ENCODE results near the gene KCNIP4. TPM values are rescaled to one million over a fixed set of nuclear protein-coding genes. Genes with fewer than 3 reads are reported as not detected.

KCNIP4 gene
- total RNA-seq, 1 donor: 1.7 TPM

GRCh38 chr4:20944961-20945360 is 1003.6 kb downstream of the KCNIP4 start:
- TF ChIP-seq CTCF (IDR thresholded peaks at IDR 0.05; ENCODE audit: insufficient read depth, low read length): no peak
- no peak overlapping the region for H3K4me3 ChIP-seq (ENCODE audit: low read depth, low read length)
- no peak for DNase-seq (ENCODE audit: low read depth)

- DNase-seq (ENCODE audit: low read depth): no peak
- no peak for TF ChIP-seq CTCF (IDR thresholded peaks at IDR 0.05; ENCODE audit: insufficient read depth, low read length)
- no peak overlapping the region for H3K4me3 ChIP-seq (ENCODE audit: low read depth, low read length)
Observed at GRCh38 chr4:20944451-20944850, 1004.1 kb downstream of the KCNIP4 start.

- TF ChIP-seq CTCF (IDR thresholded peaks at IDR 0.05; ENCODE audit: insufficient read depth, low read length): no peak
- no peak overlapping the region for H3K4me3 ChIP-seq (ENCODE audit: low read depth, low read length)
- no peak for DNase-seq (ENCODE audit: low read depth)
Observed at GRCh38 chr4:20938204-20938603, 1010.4 kb downstream of the KCNIP4 start.

GRCh38 chr4:20926529-20926928 is 1022.0 kb downstream of the KCNIP4 start:
- no peak for DNase-seq (ENCODE audit: low read depth)
- TF ChIP-seq CTCF (IDR thresholded peaks at IDR 0.05; ENCODE audit: insufficient read depth, low read length): no peak
- no peak overlapping the region for H3K4me3 ChIP-seq (ENCODE audit: low read depth, low read length)

GRCh38 chr4:20925176-20925575 is 1023.4 kb downstream of the KCNIP4 start:
- DNase-seq (ENCODE audit: low read depth): no peak
- no peak for TF ChIP-seq CTCF (IDR thresholded peaks at IDR 0.05; ENCODE audit: insufficient read depth, low read length)
- H3K4me3 ChIP-seq (ENCODE audit: low read depth, low read length): no peak overlapping the region

GRCh38 chr4:20922962-20923361 is 1025.6 kb downstream of the KCNIP4 start:
- DNase-seq (ENCODE audit: low read depth): no peak
- H3K4me3 ChIP-seq (ENCODE audit: low read depth, low read length): no peak overlapping the region
- TF ChIP-seq CTCF (IDR thresholded peaks at IDR 0.05; ENCODE audit: insufficient read depth, low read length): no peak

GRCh38 chr4:20916106-20916505 is 1032.5 kb downstream of the KCNIP4 start:
- DNase-seq (ENCODE audit: low read depth): no peak
- TF ChIP-seq CTCF (IDR thresholded peaks at IDR 0.05; ENCODE audit: insufficient read depth, low read length): no peak
- no peak overlapping the region for H3K4me3 ChIP-seq (ENCODE audit: low read depth, low read length)
